AG04450 (cell line): ENCODE measurements around the gene ISG15. TPM values are rescaled to one million over a fixed set of nuclear protein-coding genes. Genes with fewer than 3 reads are reported as not detected.
"Not testable (repeated sequence)": the region's sequence is repeated elsewhere in the genome, so short reads cannot be mapped to it uniquely, and the experiment has no call there.

Source experiments
- CTCF ChIA-PET: fragments of 300-600, 350-600 bp; formaldehyde crosslinking; extraction: SDS; loops from one replicate; lab custom pipeline; 2022; ENCODE audit warnings: antibody characterized with exemption, inconsistent platforms; lab: Charles Lee
- POLR2A ChIA-PET: fragments of 350-600 bp; formaldehyde crosslinking; extraction: SDS; loops from one replicate; lab custom pipeline; 2021; ENCODE audit warnings: antibody characterized with exemption, inconsistent platforms; lab: Yijun Ruan, JAX
- DNase-seq: peaks from one replicate; pipeline ENCODE4 v3.0.0-alpha.2; 2011; ENCODE audit warnings: low read depth, low spot score
- H3K27ac ChIP-seq: one replicate; pipeline ENCODE4 v1.5.1; 2012; ENCODE audit warnings: low read depth, low read length, control low read depth
- H3K27me3 ChIP-seq: one replicate; pipeline ENCODE4 v1.6.0; 2012; ENCODE audit warnings: low read length; ENCODE audit not compliant: control insufficient read depth, insufficient read depth
- H3K4me3 ChIP-seq: 2 replicates; pipeline ENCODE4 v1.5.1; 2011; ENCODE audit warnings: mild to moderate bottlenecking, low read depth, low read length, control low read depth
- H3K9me3 ChIP-seq: 2 replicates; pipeline ENCODE4 v1.5.1; 2012; ENCODE audit warnings: low read length; ENCODE audit not compliant: control insufficient read depth, insufficient read depth
- CTCF ChIP-seq: IDR thresholded peaks from 2 replicates; pipeline ENCODE4 v1.5.1; 2011; ENCODE audit warnings: low read depth, low read length, control low read depth, inconsistent platforms
- polyA plus RNA-seq: library from polyadenylated mRNA; depleted of rRNA; stranded (reverse); fragments of >200 nt; gene quantifications from 2 replicates; pipeline ENCODE4 v1.2.3, GENCODE V29; 2011

ISG15 gene
- polyA plus RNA-seq, 1 experiment, result 22.4 TPM

GRCh38 chr1:1026599-1027413, 13.5 kb downstream of the ISG15 start:
- Histone ChIP-seq H3K27ac (no peak overlapping the region), H3K27me3 (no peaks in the 10 kb centered on the region), H3K9me3 (no peaks in the 10 kb centered on the region; the same call in 1 of the 2 replicates), H3K4me3 (no peak overlapping the region)
- no peak for TF ChIP-seq CTCF
- CTCF ChIA-PET, result no interaction called here
- POLR2A ChIA-PET, result no interaction called here
- no peak for DNase-seq

GRCh38 chr1:1027791-1028190, 14.5 kb downstream of the ISG15 start:
- Histone ChIP-seq H3K27ac (no peak overlapping the region), H3K9me3 (no peaks in the 10 kb centered on the region; the same call in 1 of the 2 replicates), H3K4me3 (no peak overlapping the region), H3K27me3 (no peaks in the 10 kb centered on the region)
- ChIA-PET POLR2A (no interaction called here), CTCF (no interaction called here)
- no peak for DNase-seq
- TF ChIP-seq CTCF, result no peak

- not testable (repeated sequence) for H3K27me3 ChIP-seq, H3K9me3 ChIP-seq, DNase-seq, H3K27ac ChIP-seq, H3K4me3 ChIP-seq
- CTCF ChIA-PET, result interaction anchor here (1.3 to 1.5 kb wide), 2 partner anchors 29 to 33 kb away, joined by 3 to 4 read pairs; no protein-coding TSS in a partner anchor
- POLR2A ChIA-PET, result interaction anchor here (1.0 kb wide), 1 partner anchor 9 kb away, joined by 3 read pairs; no protein-coding TSS in a partner anchor
These were observed 17.8 kb downstream of the ISG15 start for GRCh38 chr1:1030867-1031658.

GRCh38 chr1:1031659-1032235, 18.4 kb downstream of the ISG15 start:
- ChIA-PET POLR2A (interaction anchor here (1.0 to 1.4 kb wide), 2 partner anchors 9 to 13 kb away, joined by 3 to 5 read pairs; no protein-coding TSS in a partner anchor), CTCF (interaction anchor here (0.8 to 1.5 kb wide), 3 partner anchors 30 to 292 kb away, joined by 3 to 4 read pairs (median 3); no protein-coding TSS in a partner anchor)
- TF ChIP-seq CTCF, result no peak
- Histone ChIP-seq H3K27ac (no peak overlapping the region), H3K4me3 (no peak overlapping the region), H3K9me3 (no peaks in the 10 kb centered on the region; the same call in 1 of the 2 replicates), H3K27me3 (no peaks in the 10 kb centered on the region)
- no peak for DNase-seq

GRCh38 chr1:1032424-1032823, 19.1 kb downstream of the ISG15 start:
- POLR2A ChIA-PET, result interaction anchor here (1.4 kb wide), 1 partner anchor 13 kb away, joined by 5 read pairs; no protein-coding TSS in a partner anchor
- no peak for TF ChIP-seq CTCF
- Histone ChIP-seq H3K9me3 (no peaks in the 10 kb centered on the region; the same call in 1 of the 2 replicates), H3K27ac (no peak overlapping the region), H3K27me3 (no peaks in the 10 kb centered on the region), H3K4me3 (no peak overlapping the region)
- DNase-seq, result no peak
- CTCF ChIA-PET, result interaction anchor here (0.8 to 1.3 kb wide), 2 partner anchors 32 to 291 kb away, joined by 3 read pairs; no protein-coding TSS in a partner anchor
